ENCODE results near the gene JPH2. TPM values are rescaled to one million over a fixed set of nuclear protein-coding genes. Genes with fewer than 3 reads are reported as not detected.

Gene JPH2
- polyA plus RNA-seq, 3 donors: 0.43 to 3.0 (median 1.6) TPM

DNA sequence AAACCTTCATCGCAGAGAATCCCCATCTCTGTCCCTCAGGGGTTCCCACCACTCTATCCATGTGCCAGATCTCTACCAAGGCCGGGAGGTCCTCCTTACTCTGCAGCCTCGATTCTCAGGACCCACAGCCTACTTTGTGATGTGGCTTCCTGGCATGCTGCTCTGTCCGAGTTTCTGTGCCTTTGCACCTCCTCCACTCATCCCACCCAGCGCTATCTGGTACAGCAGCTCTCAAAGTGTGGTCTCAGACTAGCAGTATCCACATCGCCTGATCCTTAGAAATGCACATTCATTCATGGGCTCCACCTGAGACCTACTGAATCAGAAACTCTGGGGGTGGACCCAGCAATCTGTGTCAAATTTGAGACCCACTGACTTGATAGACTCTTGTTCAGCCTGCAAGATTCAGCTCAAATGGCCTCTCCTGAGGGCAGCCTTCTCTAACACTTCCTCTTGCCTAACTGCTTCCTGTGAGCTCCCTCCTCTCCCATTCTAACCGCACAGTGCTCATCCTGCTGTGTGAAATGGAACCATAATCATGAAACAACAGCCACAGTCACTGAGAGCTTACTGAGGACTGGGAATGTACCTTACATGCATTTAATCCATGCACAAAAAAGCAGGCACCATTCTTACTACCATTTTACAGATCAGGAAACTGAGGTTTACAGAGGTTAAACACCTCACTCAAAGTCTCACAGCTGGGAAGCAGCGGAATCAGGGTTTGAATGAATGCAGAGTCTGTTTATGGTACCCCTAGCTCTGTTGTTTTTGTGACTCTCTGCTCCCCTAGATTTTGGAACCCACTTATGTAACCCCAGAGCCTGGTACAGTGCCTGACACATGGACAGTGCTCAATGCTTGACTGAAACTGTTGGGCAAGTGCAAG, 69.4 kb downstream of the JPH2 start:
- 75 to 84% (median 80%) methylated on average over 8 of the region's 8 CpGs for WGBS, 3 donors
- no peak overlapping the region for H3K27ac ChIP-seq (ENCODE audit: low read depth, low read length)

DNA sequence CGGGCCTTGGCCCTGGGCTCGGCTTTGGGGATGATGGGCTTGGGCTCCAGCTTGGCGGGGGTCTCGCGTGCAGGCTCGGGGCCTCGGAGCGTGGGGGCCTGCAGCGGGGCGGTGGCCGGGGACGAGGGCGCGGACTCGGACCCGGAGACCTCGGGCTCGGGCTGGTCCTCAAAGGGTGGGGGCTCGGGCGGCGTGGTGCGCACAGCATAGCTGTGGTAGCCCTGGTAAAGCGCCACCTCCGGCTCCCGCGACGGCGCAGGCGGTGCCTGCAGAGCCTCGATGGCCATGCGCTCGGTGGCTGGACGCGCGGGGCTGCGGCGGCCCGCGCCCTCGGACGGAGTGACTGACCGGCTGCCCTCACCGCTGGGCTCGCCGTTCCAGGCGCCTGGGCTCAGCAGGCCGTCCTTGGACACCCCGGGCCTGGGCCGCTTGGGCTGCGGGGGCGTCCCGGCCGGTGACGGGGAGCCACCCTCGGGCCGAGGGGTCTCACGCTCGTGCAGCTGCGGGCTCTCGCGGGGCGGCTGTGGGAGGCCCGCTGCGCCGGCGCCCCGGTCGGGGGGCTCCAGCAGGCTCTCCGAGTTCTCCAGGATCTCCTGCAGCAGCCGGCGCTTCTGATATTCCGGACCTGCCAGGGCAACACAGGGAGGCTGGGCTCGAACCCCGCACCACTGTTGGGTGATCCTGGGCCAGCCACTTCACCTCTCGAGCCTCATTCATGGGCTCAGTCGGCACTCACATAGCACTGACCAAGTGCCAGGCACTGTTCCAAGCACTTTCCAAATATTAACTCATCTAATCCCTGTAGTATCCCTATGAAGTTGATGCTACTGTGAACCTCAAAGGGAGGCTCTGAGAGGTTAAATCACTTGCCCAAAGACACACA, 71.0 kb downstream of the JPH2 start:
- WGBS, 3 donors: 21 to 37% (median 36%) methylated on average over 57 to 76 of the region's 76 CpGs
- no peak overlapping the region for H3K27ac ChIP-seq (ENCODE audit: low read depth, low read length)

GRCh38 chr20:44115181-44115580, 71.8 kb downstream of the JPH2 start:
- WGBS, 3 donors: 73 to 91% (median 90%) methylated on average over 7 of the region's 7 CpGs
- H3K27ac ChIP-seq (ENCODE audit: low read depth, low read length): no peak overlapping the region

GRCh38 chr20:44113618-44114376, 73.2 kb downstream of the JPH2 start:
- H3K27ac ChIP-seq (ENCODE audit: low read depth, low read length): no peak overlapping the region
- WGBS, 3 donors: 59 to 76% (median 74%) methylated on average over 8 of the region's 8 CpGs

DNA sequence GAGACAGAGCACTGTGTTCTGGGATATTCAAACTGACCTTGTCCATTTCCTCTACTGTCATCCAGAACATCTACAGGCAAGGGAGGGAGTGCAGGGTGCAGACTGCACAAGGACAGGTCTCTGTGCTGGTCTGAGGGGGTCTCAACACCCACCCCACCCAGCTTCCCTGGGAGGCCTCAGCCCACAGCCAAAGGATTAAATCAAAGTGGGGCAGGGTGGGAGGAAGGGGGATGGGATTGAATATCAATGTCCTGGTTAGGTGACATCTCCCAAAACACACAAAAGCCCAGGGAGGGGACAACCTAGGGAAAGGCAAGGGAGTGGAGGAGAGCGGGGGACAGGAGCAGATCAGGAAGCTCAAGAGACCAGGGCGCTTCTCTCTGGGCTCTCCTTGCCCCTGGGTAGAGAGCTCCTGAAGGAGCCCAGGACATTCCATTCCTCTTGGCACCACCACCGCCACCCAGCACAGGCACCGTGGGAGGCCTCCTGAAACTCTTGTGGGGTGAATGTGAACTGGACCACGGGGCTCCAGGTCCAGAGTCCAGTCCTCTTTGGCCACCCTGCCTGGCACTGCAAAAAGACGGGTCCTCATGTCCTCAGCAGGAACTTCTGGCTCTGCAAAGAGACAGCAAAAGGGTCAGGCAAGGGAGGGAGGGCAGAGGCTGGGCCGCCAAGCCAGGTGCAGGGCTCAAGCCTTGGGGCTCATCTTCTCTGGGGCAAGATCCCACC, 73.9 kb downstream of the JPH2 start:
- 71 to 88% (median 85%) methylated on average over 7 of the region's 7 CpGs for WGBS, 3 donors
- no peak overlapping the region for H3K27ac ChIP-seq (ENCODE audit: low read depth, low read length)

DNA sequence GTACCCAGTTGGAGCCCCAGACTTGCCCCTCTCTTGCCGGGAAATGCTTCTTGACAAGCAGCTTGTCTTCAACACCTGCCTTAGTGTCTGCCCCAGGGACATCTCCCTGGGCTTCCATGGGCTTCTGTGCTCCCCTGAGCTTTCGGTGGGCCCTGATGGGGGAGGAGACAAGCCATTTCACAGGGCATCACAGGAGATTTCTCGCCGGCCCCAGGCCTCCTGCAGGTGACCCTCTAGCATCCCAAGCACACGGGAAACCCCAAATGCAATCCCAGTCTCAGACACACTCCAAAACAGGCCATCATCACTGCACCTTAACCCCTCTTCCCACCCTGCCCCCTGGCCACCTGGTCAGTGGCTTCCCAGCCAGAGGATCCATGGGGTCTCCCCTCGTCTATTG, 74.5 kb downstream of the JPH2 start:
- no peak overlapping the region for H3K27ac ChIP-seq (ENCODE audit: low read depth, low read length)
- WGBS, 3 donors: 77 to 90% (median 87%) methylated on average over 6 of the region's 6 CpGs

GRCh38 chr20:44111712-44112335, 75.2 kb downstream of the JPH2 start:
- H3K27ac ChIP-seq (ENCODE audit: low read depth, low read length): no peak overlapping the region
- 19 to 51% (median 40%) methylated on average over 6 of the region's 6 CpGs for WGBS, 3 donors

DNA sequence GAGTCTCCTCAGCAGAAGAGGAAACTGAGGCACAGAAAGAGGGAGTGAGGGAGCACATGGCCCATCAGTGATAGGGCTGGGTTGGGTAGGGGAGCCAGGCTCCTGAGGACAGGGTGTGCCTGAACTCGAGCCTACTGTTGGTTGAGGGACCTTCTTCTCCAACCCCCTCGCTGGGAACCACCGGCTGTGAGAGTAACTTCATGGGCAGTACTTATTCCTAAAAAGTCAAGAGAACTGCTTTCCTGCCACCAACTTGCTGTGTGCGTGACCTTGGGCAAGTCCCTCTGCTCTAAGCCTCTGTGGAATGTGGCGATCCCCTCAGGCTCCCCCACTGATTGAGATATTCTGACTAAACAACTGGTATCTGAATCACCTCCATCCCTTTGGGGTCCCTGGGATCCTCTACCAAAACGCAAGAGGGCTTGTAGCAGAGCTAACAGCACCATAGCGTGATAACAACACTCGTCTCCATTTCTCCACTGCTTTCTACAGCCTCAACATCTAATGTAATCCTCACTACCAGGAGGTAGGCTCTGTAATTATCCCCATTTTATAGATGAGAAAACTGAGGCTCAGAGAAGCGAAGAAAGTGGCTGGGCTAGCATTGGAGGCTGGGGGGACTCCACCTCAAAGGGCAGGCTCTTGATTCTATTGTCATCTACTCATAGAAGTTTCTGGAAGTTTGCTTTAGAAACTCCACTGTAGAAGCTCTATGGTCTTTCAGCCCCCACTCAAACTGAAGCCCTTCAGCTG, 76.0 kb downstream of the JPH2 start:
- WGBS, 3 donors: 60 to 91% (median 63%) methylated on average over 9 of the region's 9 CpGs
- H3K27ac ChIP-seq (ENCODE audit: low read depth, low read length): no peak overlapping the region

- H3K27ac ChIP-seq (ENCODE audit: low read depth, low read length): no peak overlapping the region
- 31 to 39% (median 37%) methylated on average over 5 of the region's 5 CpGs for WGBS, 3 donors
Measured at GRCh38 chr20:44109951-44110361, 77.0 kb downstream of the JPH2 start.

GRCh38 chr20:44106615-44107014, 80.4 kb downstream of the JPH2 start:
- 57 to 72% (median 65%) methylated on average over 5 of the region's 5 CpGs for WGBS, 3 donors
- H3K27ac ChIP-seq (ENCODE audit: low read depth, low read length): no peak overlapping the region

- WGBS, 3 donors: 44 to 62% (median 50%) methylated on average over 7 of the region's 7 CpGs
- no peak overlapping the region for H3K27ac ChIP-seq (ENCODE audit: low read depth, low read length)
Measured at GRCh38 chr20:44104798-44105517, 82.0 kb downstream of the JPH2 start.

DNA sequence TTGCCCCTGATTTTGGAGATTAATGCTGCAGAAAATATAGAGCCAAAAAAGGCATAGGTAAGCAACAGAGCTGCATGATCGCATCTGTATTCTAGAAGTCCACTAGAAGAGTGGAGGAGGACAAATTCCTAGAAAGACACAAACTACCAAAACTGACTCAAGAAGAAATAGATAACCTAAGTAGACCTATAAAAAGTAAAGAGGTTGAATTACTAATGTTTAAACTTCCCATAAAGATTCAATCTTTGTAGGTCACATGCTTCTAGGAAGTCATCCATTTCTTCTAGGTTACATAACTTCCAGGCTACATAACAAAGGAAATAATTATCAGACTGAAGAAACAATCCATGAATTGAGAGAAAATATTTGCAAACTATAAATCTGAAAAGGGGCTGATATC, 84.4 kb downstream of the JPH2 start:
- H3K27ac ChIP-seq (ENCODE audit: low read depth, low read length): no peak overlapping the region

GRCh38 chr20:44099832-44100231, 87.2 kb downstream of the JPH2 start:
- 52 to 65% (median 65%) methylated on average over 7 of the region's 7 CpGs for WGBS, 3 donors
- H3K27ac ChIP-seq (ENCODE audit: low read depth, low read length): no peak overlapping the region

More for the DNA sequence above, 84.4 kb downstream of the JPH2 start:
- WGBS, 3 donors: 89 to 91% (median 89%) methylated on average over 1 of the region's 1 CpG

- no peak overlapping the region for H3K27ac ChIP-seq (ENCODE audit: low read depth, low read length)
- 94 to 97% (median 95%) methylated on average over 5 of the region's 5 CpGs for whole genome bisulfite sequencing, 3 donors
Measured at GRCh38 chr20:44098657-44099056, 88.3 kb downstream of the JPH2 start.

DNA sequence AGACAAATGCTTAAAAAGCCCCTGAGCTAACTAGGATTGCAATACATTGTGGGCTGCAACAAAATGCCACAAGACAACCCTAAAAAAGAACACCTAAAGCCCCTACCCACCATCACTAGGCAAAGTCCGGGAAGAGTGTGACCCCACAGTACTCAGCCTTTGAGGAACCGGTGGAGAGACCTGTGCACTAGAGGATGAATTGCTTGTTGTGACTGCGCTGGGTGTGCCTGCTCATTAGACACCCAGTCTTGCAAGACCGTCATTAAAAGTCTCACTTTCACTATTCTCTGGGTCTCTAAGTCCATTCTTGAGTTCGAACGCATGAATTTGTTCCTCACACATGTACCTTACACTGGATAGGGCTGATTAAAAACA, 88.7 kb downstream of the JPH2 start:
- H3K27ac ChIP-seq (ENCODE audit: low read depth, low read length): no peak overlapping the region
- 83 to 91% (median 86%) methylated on average over 6 of the region's 6 CpGs for WGBS, 3 donors

- WGBS, 3 donors: 64 to 73% (median 66%) methylated on average over 14 of the region's 14 CpGs
- no peak overlapping the region for H3K27ac ChIP-seq (ENCODE audit: low read depth, low read length)
Measured at GRCh38 chr20:44097521-44098255, 89.3 kb downstream of the JPH2 start.
